ENCODE data around the gene MCRS1. TPM values are rescaled to one million over a fixed set of nuclear protein-coding genes. Genes with fewer than 3 reads are reported as not detected.

The MCRS1 gene
- polyA plus RNA-seq, 3 donors from 2014 or later, result 76.3 to 101 (median 88.2) TPM

GRCh38 chr12:49568442-49569162 lies 660 bp upstream of the MCRS1 start:
- DNase-seq, result no peak
- Mint-ChIP-seq H3K36me3 (peaks cover 0 to 7% (median under 1%) of the 10 kb centered on the region in 3 donors), H3K4me3 (peak overlapping the region; percentile 97 to 100 (median 99)), H3K27me3 (ENCODE audit: low read depth in 3 of 3) (peaks cover 6 to 11% (median 8%) of the 10 kb centered on the region in 3 donors), H3K4me1 (peaks cover 54 to 67% of the 10 kb centered on the region in 2 donors), H3K9me3 (no peaks in the 10 kb centered on the region), H3K27ac (peak overlapping the region; percentile 92 to 100 (median 98))

GRCh38 chr12:49567302-49567610 lies 686 bp downstream of the MCRS1 start:
- Mint-ChIP-seq H3K4me3 (peak overlapping the region; percentile 97 to 100 (median 99)), H3K27me3 (ENCODE audit: low read depth in 3 of 3) (peaks cover 6 to 11% (median 8%) of the 10 kb centered on the region in 3 donors), H3K36me3 (peaks cover 1 to 14% (median 6%) of the 10 kb centered on the region in 3 donors), H3K27ac (peak overlapping the region; percentile 92 to 100 (median 98)), H3K4me1 (peaks cover 56 to 71% of the 10 kb centered on the region in 2 donors), H3K9me3 (no peaks in the 10 kb centered on the region)
- no peak for DNase-seq

DNA sequence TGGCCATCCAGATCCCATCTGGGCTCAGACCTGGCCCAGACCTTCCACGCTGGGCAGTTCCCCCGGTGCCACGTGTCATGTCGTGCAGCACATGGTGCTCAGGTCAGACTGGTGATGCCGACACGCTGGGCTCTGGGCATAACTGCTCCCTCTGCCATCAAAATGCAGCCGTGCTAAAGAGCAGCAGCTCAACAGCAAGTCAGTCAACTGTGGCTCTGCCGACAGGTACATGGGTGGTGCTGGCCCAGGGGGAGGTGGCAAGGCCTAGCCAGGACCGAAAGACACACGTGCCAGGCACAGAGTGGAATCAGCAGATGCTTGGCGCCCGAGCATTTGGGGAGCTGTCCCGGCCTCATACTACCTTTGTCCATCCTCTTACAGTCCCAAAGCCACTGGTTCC lies 1.6 kb downstream of the MCRS1 start:
- DNase-seq, result no peak
- Mint-ChIP-seq H3K4me1 (peaks cover 58 to 67% of the 10 kb centered on the region in 2 donors), H3K27me3 (ENCODE audit: low read depth in 3 of 3) (peaks cover 6 to 11% (median 8%) of the 10 kb centered on the region in 3 donors), H3K9me3 (no peaks in the 10 kb centered on the region), H3K36me3 (peaks cover 5 to 17% (median 9%) of the 10 kb centered on the region in 3 donors), H3K4me3 (peak overlapping the region in 3 of 5 donors; percentile 6 to 61 (median 33)), H3K27ac (peak overlapping the region in 2 of 6 donors; percentile 64 to 68)

GRCh38 chr12:49565406-49566265 lies 2.3 kb downstream of the MCRS1 start:
- H3K4me3 Mint-ChIP-seq, result peak overlapping the region; percentile 54 to 71 (median 62)
- peaks cover 6 to 11% (median 8%) of the 10 kb centered on the region in 3 donors for H3K27me3 Mint-ChIP-seq (ENCODE audit: low read depth in 3 of 3)
- H3K27ac Mint-ChIP-seq, result peak overlapping the region; percentile 35 to 84 (median 71)
- peaks cover 9 to 21% (median 9%) of the 10 kb centered on the region in 3 donors for H3K36me3 Mint-ChIP-seq
- DNase-seq, result peak in 1 of 3 donors; percentile 14
- peaks cover 58 to 60% of the 10 kb centered on the region in 2 donors for H3K4me1 Mint-ChIP-seq
- H3K9me3 Mint-ChIP-seq, result no peaks in the 10 kb centered on the region

- peak in 1 of 3 donors; percentile 22 for DNase-seq
- Mint-ChIP-seq H3K9me3 (no peaks in the 10 kb centered on the region), H3K27me3 (ENCODE audit: low read depth in 3 of 3) (peaks cover 6 to 11% (median 8%) of the 10 kb centered on the region in 3 donors), H3K36me3 (peaks cover 9 to 22% (median 9%) of the 10 kb centered on the region in 3 donors), H3K4me1 (peaks cover 56 to 57% of the 10 kb centered on the region in 2 donors), H3K27ac (peak overlapping the region; percentile 42 to 84 (median 69)), H3K4me3 (peak overlapping the region; percentile 53 to 71 (median 62))
Measured at GRCh38 chr12:49564686-49565405, 3.1 kb downstream of the MCRS1 start.

GRCh38 chr12:49563951-49564685 lies 3.8 kb downstream of the MCRS1 start:
- H3K27me3 Mint-ChIP-seq (ENCODE audit: low read depth in 3 of 3), result peaks cover 6 to 11% (median 8%) of the 10 kb centered on the region in 3 donors
- peaks cover 56 to 57% of the 10 kb centered on the region in 2 donors for H3K4me1 Mint-ChIP-seq
- H3K27ac Mint-ChIP-seq, result peak overlapping the region; percentile 1 to 81 (median 59)
- no peaks in the 10 kb centered on the region for H3K9me3 Mint-ChIP-seq
- no peak for DNase-seq
- peaks cover 9 to 25% (median 9%) of the 10 kb centered on the region in 3 donors for H3K36me3 Mint-ChIP-seq
- H3K4me3 Mint-ChIP-seq, result peak overlapping the region; percentile 53 to 66 (median 61)

DNA sequence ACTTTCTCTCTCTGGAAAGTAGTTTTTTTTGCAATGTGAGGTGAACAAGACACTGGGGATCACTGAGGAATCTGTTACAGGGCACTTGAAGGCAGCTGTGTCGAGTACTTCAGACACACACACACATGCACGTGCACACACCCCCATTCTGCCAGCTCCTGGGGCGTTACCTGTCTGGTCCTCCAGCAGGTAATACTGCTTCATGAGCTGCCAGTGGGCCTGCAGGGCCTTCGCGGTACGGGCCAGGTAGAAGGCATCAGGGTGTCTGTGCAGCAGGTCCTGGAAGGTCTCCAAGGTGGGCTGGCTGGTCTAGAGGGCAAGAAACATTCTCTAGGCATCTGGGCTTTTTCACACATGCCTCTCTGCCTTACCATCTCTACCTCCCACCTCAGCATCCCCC lies 5.1 kb downstream of the MCRS1 start:
- peaks cover 44 to 45% of the 10 kb centered on the region in 2 donors for H3K4me1 Mint-ChIP-seq

GRCh38 chr12:49562233-49562632 lies 5.7 kb downstream of the MCRS1 start:
- no peak overlapping the region for H3K4me3 Mint-ChIP-seq

More for the DNA sequence above, 5.1 kb downstream of the MCRS1 start:
- Mint-ChIP-seq H3K27ac (peak overlapping the region in 1 of 6 donors; percentile 37), H3K36me3 (peaks cover 9 to 34% (median 12%) of the 10 kb centered on the region in 3 donors), H3K4me3 (no peak overlapping the region), H3K27me3 (ENCODE audit: low read depth in 3 of 3) (peaks cover 2 to 5% (median 4%) of the 10 kb centered on the region in 3 donors), H3K9me3 (no peaks in the 10 kb centered on the region)
- DNase-seq, result no peak

GRCh38 chr12:49560695-49561094 lies 7.2 kb downstream of the MCRS1 start:
- Mint-ChIP-seq H3K27ac (peak overlapping the region in 1 of 6 donors; percentile 36), H3K27me3 (ENCODE audit: low read depth in 3 of 3) (no peaks in the 10 kb centered on the region), H3K36me3 (peaks cover 9 to 38% (median 16%) of the 10 kb centered on the region in 3 donors), H3K9me3 (no peaks in the 10 kb centered on the region), H3K4me1 (peaks cover 24 to 25% of the 10 kb centered on the region in 2 donors), H3K4me3 (no peak overlapping the region)
- no peak for DNase-seq

More at GRCh38 chr12:49562233-49562632, 5.7 kb downstream of the MCRS1 start:
- H3K27ac Mint-ChIP-seq, result no peak overlapping the region
- no peaks in the 10 kb centered on the region for H3K9me3 Mint-ChIP-seq
- peaks cover 38 to 40% of the 10 kb centered on the region in 2 donors for H3K4me1 Mint-ChIP-seq
- DNase-seq, result no peak
- no peaks in the 10 kb centered on the region for H3K27me3 Mint-ChIP-seq (ENCODE audit: low read depth in 3 of 3)
- H3K36me3 Mint-ChIP-seq, result peaks cover 9 to 34% (median 12%) of the 10 kb centered on the region in 3 donors

GRCh38 chr12:49559011-49559675 lies 8.8 kb downstream of the MCRS1 start:
- Mint-ChIP-seq H3K27ac (no peak overlapping the region), H3K27me3 (ENCODE audit: low read depth in 3 of 3) (no peaks in the 10 kb centered on the region), H3K4me3 (no peak overlapping the region), H3K9me3 (no peaks in the 10 kb centered on the region), H3K36me3 (peaks cover 9 to 38% (median 16%) of the 10 kb centered on the region in 3 donors), H3K4me1 (peaks cover 9 to 10% of the 10 kb centered on the region in 2 donors)
- DNase-seq, result no peak

DNA sequence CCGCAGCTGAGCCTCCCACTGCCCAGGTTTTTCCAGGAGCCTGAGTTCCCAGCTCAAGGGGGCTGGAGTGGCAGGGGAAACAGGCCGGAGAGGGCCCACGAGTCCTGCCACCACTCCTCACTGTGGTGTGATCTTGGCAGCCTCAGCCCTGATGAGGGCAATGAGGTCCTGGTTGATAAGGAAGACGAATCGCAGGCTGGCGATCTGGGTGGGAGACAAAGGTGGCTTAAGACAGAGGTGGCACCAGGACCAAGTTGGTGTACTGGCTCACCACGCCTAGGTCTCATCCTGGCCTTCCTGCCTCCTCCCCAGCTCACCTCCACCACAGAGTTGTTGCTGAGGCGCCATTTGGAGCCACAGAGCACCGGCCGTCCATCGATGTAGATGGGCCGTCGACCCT lies 9.4 kb downstream of the MCRS1 start:
- Mint-ChIP-seq H3K27me3 (ENCODE audit: low read depth in 3 of 3) (no peaks in the 10 kb centered on the region), H3K9me3 (no peaks in the 10 kb centered on the region), H3K4me3 (no peak overlapping the region), H3K4me1 (peaks cover 2 to 4% of the 10 kb centered on the region in 2 donors), H3K36me3 (peaks cover 9 to 35% (median 16%) of the 10 kb centered on the region in 3 donors), H3K27ac (no peak overlapping the region)
- no peak for DNase-seq

GRCh38 chr12:49557917-49558215 lies 10.1 kb downstream of the MCRS1 start:
- Mint-ChIP-seq H3K27ac (no peak overlapping the region), H3K4me3 (no peak overlapping the region), H3K9me3 (no peaks in the 10 kb centered on the region), H3K36me3 (peaks cover 9 to 34% (median 16%) of the 10 kb centered on the region in 3 donors), H3K27me3 (ENCODE audit: low read depth in 3 of 3) (no peaks in the 10 kb centered on the region), H3K4me1 (peaks cover 0 to 3% of the 10 kb centered on the region in 2 donors)
- no peak for DNase-seq

All from immature natural killer cell (primary cell).